HUDEP-2 (cell line): ENCODE measurements around the gene IFITM5.
A peak's percentile ranks its signal among the peaks of the same experiment; 100 is the strongest.
"Not testable (repeated sequence)": the region's sequence is repeated elsewhere in the genome, so short reads cannot be mapped to it uniquely, and the experiment has no call there.

Experiments used
- DNase-seq, 76 experiments: peaks; one replicate each; lab custom pipeline; 2025; ENCODE audit not compliant: unreplicated experiment in 76 of 76; lab: John Stamatoyannopoulos, UW

IFITM5 gene

GRCh38 chr11:296171-297050, 2.9 kb downstream of the IFITM5 start:
- no peak for DNase-seq

- no peak for DNase-seq
Observed at GRCh38 chr11:295351-296170, 3.8 kb downstream of the IFITM5 start.

- DNase-seq, result no peak
Observed at GRCh38 chr11:294780-295179, 4.5 kb downstream of the IFITM5 start.

GRCh38 chr11:293852-294661, 5.3 kb downstream of the IFITM5 start:
- DNase-seq, result no peak

GRCh38 chr11:293271-293851, 6.0 kb downstream of the IFITM5 start:
- no peak for DNase-seq

- DNase-seq, result no peak
Observed at GRCh38 chr11:292211-293121, 6.9 kb downstream of the IFITM5 start.

GRCh38 chr11:291281-292210, 7.8 kb downstream of the IFITM5 start:
- DNase-seq, result no peak

GRCh38 chr11:290621-291231, 8.6 kb downstream of the IFITM5 start:
- DNase-seq, result no peak

GRCh38 chr11:289712-290620, 9.4 kb downstream of the IFITM5 start:
- DNase-seq, result no peak

- DNase-seq, result no peak
Observed at GRCh38 chr11:289398-289711, 10.0 kb downstream of the IFITM5 start.

- DNase-seq, result peak in 34 of 76 experiments; percentile 3 to 64 (median 36)
Observed at GRCh38 chr11:288478-289397, 10.6 kb downstream of the IFITM5 start, which contains the start of gene PGGHG. PGGHG (plus strand) TSS chr11:289126; CDS start chr11:289817, 691 bp downstream.

GRCh38 chr11:287821-288477, 11.4 kb downstream of the IFITM5 start:
- no peak for DNase-seq

GRCh38 chr11:286977-287820, 12.1 kb downstream of the IFITM5 start:
- not testable (repeated sequence) for DNase-seq

GRCh38 chr11:285894-286220, 13.5 kb downstream of the IFITM5 start:
- no peak for DNase-seq
